ENCODE results near the gene PELI2.

DNA sequence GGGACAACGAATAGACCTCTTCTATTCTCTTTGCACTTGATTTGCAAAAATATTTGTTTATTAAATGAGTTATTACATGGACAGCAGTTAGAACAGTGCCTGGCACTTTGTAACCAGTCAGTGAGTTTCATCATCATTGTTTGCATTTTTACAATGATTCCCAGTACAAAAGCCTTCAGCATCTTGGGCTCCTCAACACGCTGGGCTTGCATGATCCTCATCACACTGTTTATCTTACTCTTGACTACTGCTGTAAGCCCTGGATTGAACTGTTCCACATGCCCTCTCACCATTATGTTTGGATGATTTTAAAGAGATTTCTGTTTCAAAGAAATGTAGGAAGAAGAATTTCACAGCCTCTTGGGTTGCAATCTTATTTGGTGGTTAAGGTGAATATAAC lies 204.3 kb downstream of the PELI2 start:
- TF ChIP-seq TOX (CRISPR knock-in tag; IDR thresholded peaks at IDR 0.05; ENCODE audit: borderline replicate concordance) (no peak), TCF4 (CRISPR knock-in tag; IDR thresholded peaks at IDR 0.05; ENCODE audit: borderline replicate concordance) (no peak), OSR1 (CRISPR knock-in tag; IDR thresholded peaks at IDR 0.05) (no peak), SNAI2 (CRISPR knock-in tag; IDR thresholded peaks at IDR 0.05) (no peak), CSDC2 (CRISPR knock-in tag; IDR thresholded peaks at IDR 0.05) (no peak), ARNTL (CRISPR knock-in tag; IDR thresholded peaks at IDR 0.05; ENCODE audit: borderline replicate concordance, low read depth) (no peak)
- TF ChIP-seq, protein P1, sequence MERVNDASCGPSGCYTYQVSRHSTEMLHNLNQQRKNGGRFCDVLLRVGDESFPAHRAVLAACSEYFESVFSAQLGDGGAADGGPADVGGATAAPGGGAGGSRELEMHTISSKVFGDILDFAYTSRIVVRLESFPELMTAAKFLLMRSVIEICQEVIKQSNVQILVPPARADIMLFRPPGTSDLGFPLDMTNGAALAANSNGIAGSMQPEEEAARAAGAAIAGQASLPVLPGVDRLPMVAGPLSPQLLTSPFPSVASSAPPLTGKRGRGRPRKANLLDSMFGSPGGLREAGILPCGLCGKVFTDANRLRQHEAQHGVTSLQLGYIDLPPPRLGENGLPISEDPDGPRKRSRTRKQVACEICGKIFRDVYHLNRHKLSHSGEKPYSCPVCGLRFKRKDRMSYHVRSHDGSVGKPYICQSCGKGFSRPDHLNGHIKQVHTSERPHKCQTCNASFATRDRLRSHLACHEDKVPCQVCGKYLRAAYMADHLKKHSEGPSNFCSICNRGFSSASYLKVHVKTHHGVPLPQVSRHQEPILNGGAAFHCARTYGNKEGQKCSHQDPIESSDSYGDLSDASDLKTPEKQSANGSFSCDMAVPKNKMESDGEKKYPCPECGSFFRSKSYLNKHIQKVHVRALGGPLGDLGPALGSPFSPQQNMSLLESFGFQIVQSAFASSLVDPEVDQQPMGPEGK (CRISPR knock-in tag; IDR thresholded peaks at IDR 0.05; ENCODE audit: borderline replicate concordance), result no peak
- TF ChIP-seq, protein P2, sequence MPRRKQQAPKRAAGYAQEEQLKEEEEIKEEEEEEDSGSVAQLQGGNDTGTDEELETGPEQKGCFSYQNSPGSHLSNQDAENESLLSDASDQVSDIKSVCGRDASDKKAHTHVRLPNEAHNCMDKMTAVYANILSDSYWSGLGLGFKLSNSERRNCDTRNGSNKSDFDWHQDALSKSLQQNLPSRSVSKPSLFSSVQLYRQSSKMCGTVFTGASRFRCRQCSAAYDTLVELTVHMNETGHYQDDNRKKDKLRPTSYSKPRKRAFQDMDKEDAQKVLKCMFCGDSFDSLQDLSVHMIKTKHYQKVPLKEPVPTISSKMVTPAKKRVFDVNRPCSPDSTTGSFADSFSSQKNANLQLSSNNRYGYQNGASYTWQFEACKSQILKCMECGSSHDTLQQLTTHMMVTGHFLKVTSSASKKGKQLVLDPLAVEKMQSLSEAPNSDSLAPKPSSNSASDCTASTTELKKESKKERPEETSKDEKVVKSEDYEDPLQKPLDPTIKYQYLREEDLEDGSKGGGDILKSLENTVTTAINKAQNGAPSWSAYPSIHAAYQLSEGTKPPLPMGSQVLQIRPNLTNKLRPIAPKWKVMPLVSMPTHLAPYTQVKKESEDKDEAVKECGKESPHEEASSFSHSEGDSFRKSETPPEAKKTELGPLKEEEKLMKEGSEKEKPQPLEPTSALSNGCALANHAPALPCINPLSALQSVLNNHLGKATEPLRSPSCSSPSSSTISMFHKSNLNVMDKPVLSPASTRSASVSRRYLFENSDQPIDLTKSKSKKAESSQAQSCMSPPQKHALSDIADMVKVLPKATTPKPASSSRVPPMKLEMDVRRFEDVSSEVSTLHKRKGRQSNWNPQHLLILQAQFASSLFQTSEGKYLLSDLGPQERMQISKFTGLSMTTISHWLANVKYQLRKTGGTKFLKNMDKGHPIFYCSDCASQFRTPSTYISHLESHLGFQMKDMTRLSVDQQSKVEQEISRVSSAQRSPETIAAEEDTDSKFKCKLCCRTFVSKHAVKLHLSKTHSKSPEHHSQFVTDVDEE (CRISPR knock-in tag; IDR thresholded peaks at IDR 0.05), result no peak

Measured in SK-N-SH treated with all-trans-retinoic acid at 6 μM for 48 hours (cell line).